Stimulated activated memory B cell treated with anti-CD40 and anti-IgM and Interleukin-4, amounts not matched to agents 10 μg/mL and 1 μg/mL and 100 μg/mL, for 72 hours (primary cell): Measurements from ENCODE around the gene GFRA1.
A peak's percentile ranks its signal among the peaks of the same experiment; 100 is the strongest.
"Not testable (repeated sequence)": the region's sequence is repeated elsewhere in the genome, so short reads cannot be mapped to it uniquely, and the experiment has no call there.

Source experiments
- ATAC-seq: fragments of 150-1000 bp; cut with Tn5 transposase; 2 replicates; pipeline ENCODE4 v1.10.0; 2021
- H3K27ac Mint-ChIP-seq: one replicate; pipeline ENCODE4 v1.8.0; 2022; ENCODE audit warnings: mild to moderate bottlenecking, mixed read lengths
- H3K27me3 Mint-ChIP-seq: one replicate; pipeline ENCODE4 v1.8.0; 2022; ENCODE audit warnings: mixed read lengths
- H3K36me3 Mint-ChIP-seq: one replicate; pipeline ENCODE4 v1.8.0; 2022; ENCODE audit warnings: mixed read lengths
- H3K4me1 Mint-ChIP-seq: one replicate; pipeline ENCODE4 v1.8.0; 2022; ENCODE audit warnings: mixed read lengths
- H3K4me3 Mint-ChIP-seq: one replicate; pipeline ENCODE4 v1.8.0; 2022; ENCODE audit warnings: mild to moderate bottlenecking, moderate library complexity, mixed read lengths
- H3K9me3 Mint-ChIP-seq: one replicate; pipeline ENCODE4 v1.8.0; 2022; ENCODE audit warnings: mixed read lengths

GFRA1 gene

DNA sequence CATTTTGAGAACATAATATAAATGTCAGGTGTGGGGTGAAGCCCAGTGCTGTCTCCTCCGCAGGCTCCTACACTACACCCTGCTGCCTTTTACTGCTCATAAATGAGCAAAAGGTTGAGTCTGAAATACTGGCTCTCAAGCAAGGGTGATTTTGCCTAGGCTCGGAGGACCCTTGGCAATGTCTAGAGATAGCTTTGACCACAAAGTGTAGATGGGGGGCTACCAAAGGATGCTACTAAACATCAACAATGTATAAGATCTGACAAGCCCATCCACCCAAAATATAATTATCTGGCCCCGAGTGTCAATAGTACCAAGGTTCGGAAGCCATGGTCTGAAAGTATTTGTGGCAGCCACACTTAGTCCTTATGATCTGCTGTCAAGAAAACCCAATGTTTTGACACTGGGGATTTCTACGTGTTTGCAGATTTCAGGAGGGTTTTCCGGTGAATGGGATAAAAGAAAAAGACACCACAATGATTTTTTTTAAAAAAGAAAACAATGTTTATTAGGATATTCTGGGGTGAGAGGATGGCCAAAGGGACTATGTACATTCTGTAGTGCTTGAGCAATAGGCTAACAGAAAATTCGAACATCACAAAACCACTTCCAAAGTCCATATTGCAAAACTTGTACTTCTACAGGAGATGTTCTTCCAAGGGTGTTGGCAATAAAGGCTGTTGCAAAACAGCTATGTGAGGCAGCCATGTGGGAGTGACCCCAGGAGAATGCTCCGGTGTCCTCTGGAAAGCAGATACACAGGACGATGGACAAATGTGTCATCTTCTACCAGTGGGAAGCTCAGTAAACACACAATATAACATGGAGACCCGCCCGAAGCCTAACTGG is 216.3 kb downstream of the GFRA1 start:
- H3K36me3 Mint-ChIP-seq = no peaks in the 10 kb centered on the region
- no peak overlapping the region for H3K4me3 Mint-ChIP-seq
- ATAC-seq = no peak
- no peaks in the 10 kb centered on the region for H3K4me1 Mint-ChIP-seq
- H3K27me3 Mint-ChIP-seq = no peaks in the 10 kb centered on the region
- H3K27ac Mint-ChIP-seq = no peak overlapping the region
- no peaks in the 10 kb centered on the region for H3K9me3 Mint-ChIP-seq

DNA sequence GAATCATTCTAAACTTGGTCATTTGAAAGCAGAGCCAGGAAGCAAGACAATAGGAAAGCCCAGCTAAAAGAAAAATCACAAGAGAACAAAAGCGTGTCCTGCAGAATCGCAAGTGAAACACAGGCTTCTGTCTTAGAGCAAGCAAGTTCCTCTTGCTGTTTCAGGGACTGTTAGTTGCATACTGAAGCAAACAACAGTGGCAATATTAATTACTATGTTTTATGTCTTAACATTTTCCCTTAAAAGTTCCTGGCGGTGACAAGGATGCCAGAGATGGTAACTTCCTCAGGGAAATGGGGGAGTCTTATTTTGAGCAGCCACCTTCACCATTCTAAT is 217.1 kb downstream of the GFRA1 start:
- no peaks in the 10 kb centered on the region for H3K9me3 Mint-ChIP-seq
- ATAC-seq = no peak
- H3K4me1 Mint-ChIP-seq = no peaks in the 10 kb centered on the region
- H3K27me3 Mint-ChIP-seq = no peaks in the 10 kb centered on the region
- no peak overlapping the region for H3K27ac Mint-ChIP-seq
- H3K36me3 Mint-ChIP-seq = no peaks in the 10 kb centered on the region
- no peak overlapping the region for H3K4me3 Mint-ChIP-seq

DNA sequence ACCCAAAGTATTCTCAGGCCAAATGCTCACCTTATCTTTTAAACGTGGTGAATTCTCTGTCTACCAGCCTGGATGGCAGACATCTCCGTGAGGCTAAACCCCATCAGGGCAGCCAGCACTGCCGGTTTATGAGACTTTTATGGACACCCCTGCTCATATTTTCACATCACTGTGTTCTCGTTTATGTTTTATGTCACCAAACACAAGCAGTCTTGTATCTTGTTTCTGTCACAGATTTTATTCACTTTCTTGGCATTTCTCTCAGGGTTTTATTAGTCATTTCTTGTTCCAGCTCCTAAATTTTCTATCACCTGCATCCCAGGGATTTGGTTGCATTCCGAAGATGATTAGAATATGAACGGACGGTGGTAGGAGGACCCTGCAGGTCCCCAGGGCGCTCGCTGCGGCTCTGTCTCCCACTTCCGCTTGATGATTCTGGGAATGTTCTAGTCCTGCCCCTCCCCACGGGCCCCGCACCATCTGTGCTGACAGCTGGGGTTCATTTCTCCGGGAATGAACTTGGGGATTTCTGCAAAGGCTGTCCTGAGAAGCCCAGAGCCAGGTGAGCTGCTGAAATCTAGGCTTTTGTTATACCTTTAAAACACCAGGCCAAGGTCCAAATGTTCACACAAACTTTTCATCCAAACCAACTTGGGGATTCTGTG is 217.6 kb downstream of the GFRA1 start:
- ATAC-seq = no peak
- Mint-ChIP-seq H3K4me3 (no peak overlapping the region), H3K4me1 (no peaks in the 10 kb centered on the region), H3K27ac (no peak overlapping the region), H3K36me3 (no peaks in the 10 kb centered on the region), H3K27me3 (no peaks in the 10 kb centered on the region), H3K9me3 (no peaks in the 10 kb centered on the region)

DNA sequence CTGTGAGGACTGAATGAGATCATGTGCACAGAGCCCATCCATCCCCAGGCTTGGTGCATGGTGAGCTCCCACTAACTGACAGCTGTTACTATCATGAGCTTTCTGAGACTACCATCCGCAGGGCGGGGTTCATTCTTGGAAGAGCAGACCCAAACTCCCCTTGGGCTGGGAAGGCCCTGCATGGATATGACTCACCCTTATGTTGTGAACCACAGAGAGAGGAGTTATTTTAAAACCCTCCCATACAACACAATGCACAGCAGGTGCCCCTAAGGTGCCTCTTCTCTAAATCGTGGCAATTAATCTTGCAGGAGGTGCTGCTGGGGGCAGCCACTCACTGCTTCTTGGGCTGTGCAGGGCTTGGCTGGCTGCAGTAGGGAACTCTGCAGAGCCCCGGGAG is 219.1 kb downstream of the GFRA1 start:
- Mint-ChIP-seq H3K27ac (no peak overlapping the region), H3K36me3 (no peaks in the 10 kb centered on the region), H3K27me3 (no peaks in the 10 kb centered on the region), H3K4me1 (no peaks in the 10 kb centered on the region), H3K4me3 (no peak overlapping the region), H3K9me3 (no peaks in the 10 kb centered on the region)
- ATAC-seq = no peak

DNA sequence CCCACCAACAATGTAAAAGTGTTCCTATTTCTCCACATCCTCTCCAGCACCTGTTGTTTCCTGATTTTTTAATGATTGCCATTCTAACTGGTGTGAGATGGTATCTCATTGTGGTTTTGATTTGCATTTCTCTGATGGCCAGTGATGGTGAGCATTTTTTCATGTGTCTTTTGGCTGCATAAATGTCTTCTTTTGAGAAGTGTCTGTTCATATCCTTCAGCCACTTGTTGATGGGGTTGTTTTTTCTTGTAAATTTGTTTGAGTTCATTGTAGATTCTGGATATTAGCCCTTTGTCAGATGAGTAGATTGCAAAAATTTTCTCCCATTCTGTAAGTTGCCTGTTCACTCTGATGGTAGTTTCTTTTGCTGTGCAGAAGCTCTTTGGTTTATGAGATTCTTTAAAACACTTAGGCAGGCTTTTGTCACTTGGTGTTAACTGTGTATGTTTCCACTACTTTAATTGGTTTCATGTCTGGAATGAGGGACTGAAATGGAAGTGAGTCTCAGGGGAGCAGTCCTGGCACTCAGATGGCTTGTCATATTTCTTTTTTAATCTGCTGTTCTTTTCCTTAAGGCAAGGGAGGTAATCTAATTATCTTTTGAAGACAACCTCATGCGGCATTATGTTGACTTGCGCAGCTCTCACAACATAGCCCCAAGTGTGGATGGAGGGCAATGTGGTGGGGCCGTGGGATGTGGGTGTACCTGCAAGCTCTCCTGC is 219.8 kb downstream of the GFRA1 start:
- not testable (repeated sequence) for H3K27ac Mint-ChIP-seq, H3K36me3 Mint-ChIP-seq, H3K4me3 Mint-ChIP-seq, ATAC-seq, H3K9me3 Mint-ChIP-seq, H3K4me1 Mint-ChIP-seq, H3K27me3 Mint-ChIP-seq

DNA sequence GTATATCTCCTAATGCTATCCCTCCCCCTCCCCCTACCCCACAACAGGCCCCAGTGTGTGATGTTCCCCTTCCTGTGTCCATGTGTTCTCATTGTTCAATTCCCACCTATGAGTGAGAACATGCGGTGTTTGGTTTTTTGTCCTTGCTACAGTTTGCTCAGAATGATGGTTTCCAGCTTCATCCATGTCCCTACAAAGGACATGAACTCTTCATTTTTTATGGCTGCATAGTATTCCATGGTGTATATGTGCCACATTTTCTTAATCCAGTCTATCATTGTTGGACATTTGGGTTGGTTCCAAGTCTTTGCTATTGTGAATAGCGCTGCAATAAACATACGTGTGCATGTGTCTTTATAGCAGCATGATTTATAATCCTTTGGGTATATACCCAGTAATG is 220.5 kb downstream of the GFRA1 start:
- not testable (repeated sequence) for H3K9me3 Mint-ChIP-seq, H3K4me1 Mint-ChIP-seq, H3K36me3 Mint-ChIP-seq, H3K27me3 Mint-ChIP-seq, H3K4me3 Mint-ChIP-seq, ATAC-seq, H3K27ac Mint-ChIP-seq

DNA sequence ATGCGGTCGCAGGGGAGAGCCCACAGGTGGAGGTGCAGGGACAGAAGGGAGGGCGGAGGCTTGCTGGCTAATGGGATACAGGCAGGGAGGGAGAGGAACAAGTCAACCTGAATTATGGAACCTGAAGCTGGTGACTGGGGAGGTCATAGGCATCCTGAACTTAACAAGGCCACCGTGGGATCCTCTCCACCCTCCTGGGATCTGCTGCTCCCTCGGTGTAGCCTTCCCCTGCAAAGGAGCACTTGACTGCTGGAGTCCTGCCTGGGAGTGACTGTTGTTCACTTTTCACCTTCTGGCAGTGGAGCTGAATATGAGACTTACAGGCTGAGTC is 223.1 kb downstream of the GFRA1 start:
- no peaks in the 10 kb centered on the region for H3K4me1 Mint-ChIP-seq
- ATAC-seq = no peak
- H3K27me3 Mint-ChIP-seq = no peaks in the 10 kb centered on the region
- no peak overlapping the region for H3K27ac Mint-ChIP-seq
- H3K4me3 Mint-ChIP-seq = no peak overlapping the region
- no peaks in the 10 kb centered on the region for H3K36me3 Mint-ChIP-seq
- H3K9me3 Mint-ChIP-seq = no peaks in the 10 kb centered on the region

DNA sequence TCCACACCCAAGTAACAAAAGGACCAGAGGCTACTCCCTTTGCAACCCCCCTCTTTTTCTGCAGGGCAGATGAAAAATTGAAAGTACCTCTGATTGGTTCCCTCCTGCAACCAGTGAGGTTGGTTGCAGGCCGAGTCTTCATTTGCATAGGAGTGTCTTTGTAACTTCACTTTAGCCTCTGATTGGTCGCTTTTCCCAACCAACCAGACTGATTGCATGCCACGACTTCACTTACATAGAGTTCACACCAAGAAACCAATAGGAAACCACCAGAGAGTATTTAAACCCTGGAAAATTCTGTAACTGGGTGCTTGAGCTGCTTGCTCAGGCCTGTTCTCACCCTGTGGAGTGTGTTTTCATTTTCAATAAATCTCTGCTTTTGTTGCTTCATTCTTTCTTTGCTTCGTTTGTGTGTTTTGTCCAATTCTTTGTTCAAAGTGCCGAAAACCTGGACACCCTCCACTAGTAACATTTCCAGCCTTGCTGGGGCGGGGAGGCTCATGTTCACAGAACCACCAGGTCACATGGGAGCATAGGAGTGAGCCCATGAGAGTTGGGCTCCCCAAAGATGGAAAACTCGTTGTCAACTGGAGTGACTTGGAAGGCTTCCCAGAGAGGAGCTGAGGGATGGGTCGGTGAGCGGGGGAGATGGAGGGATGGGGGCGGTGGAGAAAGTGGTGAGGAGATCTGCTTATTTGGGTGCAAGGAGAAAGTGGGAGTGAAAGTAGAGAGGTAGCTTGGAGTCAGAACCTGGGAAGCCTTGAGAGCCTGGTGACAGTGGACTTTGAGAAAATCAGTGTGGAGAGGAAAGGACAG is 223.6 kb downstream of the GFRA1 start:
- Mint-ChIP-seq H3K27me3 (no peaks in the 10 kb centered on the region), H3K9me3 (no peaks in the 10 kb centered on the region), H3K4me1 (no peaks in the 10 kb centered on the region), H3K27ac (no peak overlapping the region), H3K4me3 (no peak overlapping the region), H3K36me3 (no peaks in the 10 kb centered on the region)
- ATAC-seq = no peak

DNA sequence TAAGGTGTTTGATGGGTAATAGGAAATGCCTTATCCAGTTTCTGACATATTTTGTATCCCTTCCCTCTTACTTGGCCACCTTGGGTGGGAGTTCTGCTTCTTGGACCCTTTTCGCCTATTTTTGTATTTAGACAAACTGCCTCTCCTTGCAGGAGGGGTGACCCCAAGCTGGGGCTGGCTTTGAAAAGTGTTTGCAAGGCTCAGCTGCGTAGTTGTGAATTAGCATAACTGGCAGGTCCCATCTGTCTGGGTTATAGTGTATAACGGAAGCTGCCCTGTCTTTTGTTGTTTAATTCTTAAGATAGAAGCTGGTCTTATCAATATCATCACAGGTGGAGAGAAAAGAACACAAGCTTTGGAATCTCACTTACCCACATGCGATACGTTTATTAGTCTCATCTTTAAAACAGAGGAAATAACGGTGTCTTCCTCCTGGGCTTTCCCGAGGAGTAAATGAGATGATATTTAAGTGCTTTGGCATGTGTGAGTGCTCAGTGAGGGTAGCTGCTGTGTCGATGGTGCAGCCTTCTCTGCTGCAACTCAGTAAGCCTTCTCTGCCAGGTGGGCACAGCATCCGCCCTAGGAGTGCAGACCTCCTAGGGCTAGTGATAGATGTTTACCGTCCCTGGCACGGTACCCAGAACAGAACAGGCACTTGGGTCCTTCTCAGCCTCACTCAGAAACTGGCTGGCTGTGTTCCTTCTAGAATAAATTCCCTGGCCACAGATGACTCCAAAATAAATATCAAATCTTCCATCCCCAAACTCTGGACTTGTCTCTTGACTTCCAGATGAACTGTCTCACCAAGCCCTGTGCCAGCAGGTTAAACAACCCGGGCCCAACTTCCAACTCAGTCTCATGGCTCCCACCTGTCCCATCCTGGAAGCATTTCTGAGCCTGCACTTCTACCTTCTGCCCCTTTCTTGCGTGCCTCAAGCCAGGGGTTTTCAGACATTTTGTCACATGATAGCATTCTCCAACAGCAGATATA is 227.3 kb downstream of the GFRA1 start:
- ATAC-seq = no peak
- no peaks in the 10 kb centered on the region for H3K27me3 Mint-ChIP-seq
- peaks cover 10% of the 10 kb centered on the region for H3K9me3 Mint-ChIP-seq
- no peaks in the 10 kb centered on the region for H3K4me1 Mint-ChIP-seq
- H3K36me3 Mint-ChIP-seq = no peaks in the 10 kb centered on the region
- H3K4me3 Mint-ChIP-seq = no peak overlapping the region
- H3K27ac Mint-ChIP-seq = no peak overlapping the region

DNA sequence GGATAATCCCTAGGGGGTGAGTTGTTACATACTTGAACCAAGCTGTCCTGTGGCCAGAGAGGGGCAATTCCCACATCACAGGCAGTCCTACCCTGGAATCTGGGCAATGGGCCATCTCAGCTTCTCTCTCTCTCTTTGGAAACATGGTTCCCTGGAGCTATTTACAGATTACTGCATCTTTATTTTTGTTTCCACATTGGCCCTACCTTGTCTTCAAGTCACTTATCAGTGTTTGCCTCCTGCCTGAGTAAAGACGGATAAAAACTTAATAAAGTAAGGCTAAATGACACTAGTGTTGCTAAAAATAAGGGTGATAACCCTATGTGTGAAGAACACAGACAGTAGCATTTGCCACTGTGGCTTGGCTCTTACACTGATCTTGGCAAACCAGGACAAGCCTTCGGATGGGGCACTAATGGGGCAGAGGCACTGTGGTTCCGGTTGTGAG is 228.2 kb downstream of the GFRA1 start:
- H3K4me3 Mint-ChIP-seq = no peak overlapping the region
- no peak for ATAC-seq
- H3K27ac Mint-ChIP-seq = no peak overlapping the region
- no peaks in the 10 kb centered on the region for H3K36me3 Mint-ChIP-seq
- H3K9me3 Mint-ChIP-seq = peaks cover 10% of the 10 kb centered on the region
- no peaks in the 10 kb centered on the region for H3K4me1 Mint-ChIP-seq
- H3K27me3 Mint-ChIP-seq = no peaks in the 10 kb centered on the region

DNA sequence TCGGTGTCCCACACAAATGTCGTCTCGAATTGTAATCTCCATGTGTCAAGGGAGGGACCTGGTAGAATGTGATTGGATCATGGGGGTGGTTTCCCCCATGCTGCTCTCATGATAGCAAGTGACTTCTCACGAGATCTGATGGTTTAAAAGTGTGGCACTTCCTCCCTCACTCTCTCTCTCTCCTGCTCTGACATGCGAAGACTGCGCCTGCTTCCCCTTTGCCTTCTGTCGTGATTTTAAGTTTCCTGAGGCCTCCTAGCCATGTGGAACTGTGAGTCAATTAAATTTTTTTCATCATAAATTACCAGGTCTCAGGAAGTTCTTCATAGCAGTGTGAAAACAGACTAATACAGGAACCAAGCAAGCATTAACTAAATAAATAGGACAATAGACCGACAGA is 229.1 kb downstream of the GFRA1 start:
- H3K27me3 Mint-ChIP-seq = no peaks in the 10 kb centered on the region
- H3K4me1 Mint-ChIP-seq = no peaks in the 10 kb centered on the region
- H3K4me3 Mint-ChIP-seq = no peak overlapping the region
- H3K9me3 Mint-ChIP-seq = peaks cover 10% of the 10 kb centered on the region
- ATAC-seq = no peak
- H3K27ac Mint-ChIP-seq = no peak overlapping the region
- H3K36me3 Mint-ChIP-seq = no peaks in the 10 kb centered on the region

DNA sequence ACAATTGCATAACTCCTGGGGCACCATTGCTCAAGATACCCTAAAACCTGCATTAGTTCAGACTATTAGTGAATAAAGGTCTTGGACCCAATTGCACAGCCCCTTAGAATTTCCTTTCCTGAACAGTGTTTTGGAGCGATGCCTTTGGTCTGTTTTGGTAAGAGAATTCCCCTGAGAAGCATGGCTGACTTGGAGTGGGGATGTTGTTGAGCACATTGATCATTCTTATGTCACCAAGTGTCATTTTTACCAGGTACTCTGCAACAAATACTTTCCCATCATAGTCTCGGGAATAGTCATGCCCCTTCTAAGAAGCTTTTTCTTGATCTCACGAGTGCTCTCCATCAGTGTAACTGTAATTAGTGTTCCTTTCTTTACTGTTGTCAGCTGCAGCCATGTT is 229.7 kb downstream of the GFRA1 start:
- Mint-ChIP-seq H3K27me3 (no peaks in the 10 kb centered on the region), H3K4me1 (no peaks in the 10 kb centered on the region), H3K36me3 (no peaks in the 10 kb centered on the region), H3K9me3 (peaks cover 10% of the 10 kb centered on the region), H3K27ac (no peak overlapping the region), H3K4me3 (no peak overlapping the region)
- ATAC-seq = no peak

DNA sequence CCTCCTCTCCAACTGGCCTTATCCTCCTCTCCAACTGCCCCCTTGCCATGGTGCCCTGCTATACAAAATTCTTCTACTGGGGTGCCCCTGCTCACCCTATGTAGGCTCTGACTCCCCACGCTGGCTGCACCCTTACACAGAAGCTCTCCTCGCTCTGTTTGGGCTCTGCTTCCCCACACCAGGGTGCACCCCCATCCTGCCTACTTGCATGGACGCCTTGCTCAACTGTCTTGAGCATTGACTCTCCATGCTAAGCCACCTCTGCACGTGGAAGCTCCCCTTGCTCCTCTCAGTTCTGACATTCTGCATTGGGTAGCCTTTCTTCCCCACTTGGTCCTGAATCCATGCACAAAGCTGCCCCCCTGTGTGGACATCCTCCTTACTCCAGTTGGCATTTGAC is 231.1 kb downstream of the GFRA1 start:
- Mint-ChIP-seq H3K27me3 (no peaks in the 10 kb centered on the region), H3K27ac (no peak overlapping the region), H3K4me3 (no peak overlapping the region), H3K36me3 (no peaks in the 10 kb centered on the region), H3K9me3 (peaks cover 10% of the 10 kb centered on the region), H3K4me1 (no peaks in the 10 kb centered on the region)
- peak; percentile 31 for ATAC-seq

DNA sequence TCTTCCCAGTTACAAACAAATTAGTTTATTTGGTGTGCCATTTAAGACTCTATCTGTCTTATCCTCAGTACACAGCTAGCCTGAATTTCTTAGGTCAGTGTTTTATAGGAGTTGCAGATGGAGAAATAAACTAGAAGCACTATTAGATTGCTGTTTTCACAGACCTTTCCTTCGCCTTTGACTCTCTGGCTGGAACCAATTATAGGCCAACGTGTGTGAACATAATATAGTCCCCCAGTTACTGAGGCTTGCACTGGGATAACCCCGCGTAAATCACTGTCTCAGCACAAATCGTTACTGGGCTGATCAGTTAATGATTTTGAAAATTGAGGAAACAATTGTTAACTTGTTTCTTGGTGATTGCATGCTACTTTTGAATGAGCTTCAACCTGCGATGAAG is 233.4 kb downstream of the GFRA1 start:
- H3K36me3 Mint-ChIP-seq = no peaks in the 10 kb centered on the region
- H3K4me3 Mint-ChIP-seq = no peak overlapping the region
- no peaks in the 10 kb centered on the region for H3K27me3 Mint-ChIP-seq
- no peak for ATAC-seq
- H3K4me1 Mint-ChIP-seq = no peaks in the 10 kb centered on the region
- no peak overlapping the region for H3K27ac Mint-ChIP-seq
- H3K9me3 Mint-ChIP-seq = peaks cover 10% of the 10 kb centered on the region
